ENCODE measurements around the gene MRE11.
"Not testable (repeated sequence)": the region's sequence is repeated elsewhere in the genome, so short reads cannot be mapped to it uniquely, and the experiment has no call there.

The MRE11 gene

GRCh38 chr11:94506513-94506912 is 12.9 kb upstream of the MRE11 start:
- not testable (repeated sequence) for H3K36me3 ChIP-seq (ENCODE audit: control insufficient read depth in 1 of 2, insufficient read depth in 2 of 2, low read length in 2 of 2); H3K9me3 ChIP-seq (ENCODE audit: control insufficient read depth in 1 of 2, low read length in 2 of 2); H3K27ac ChIP-seq (ENCODE audit: low read depth, low read length); H3K27me3 ChIP-seq (ENCODE audit: control insufficient read depth in 1 of 2, insufficient read depth in 2 of 2, low read length in 2 of 2); H3K4me1 ChIP-seq (ENCODE audit: control insufficient read depth in 1 of 2, insufficient read depth in 2 of 2, low read length in 2 of 2); H3K4me3 ChIP-seq (ENCODE audit: low read depth in 1 of 2, low read length in 2 of 2); H3K9ac ChIP-seq (ENCODE audit: low read depth in 1 of 2, low read length in 2 of 2)

- Histone ChIP-seq H3K36me3 (ENCODE audit: control insufficient read depth in 1 of 2, insufficient read depth in 2 of 2, low read length in 2 of 2) (peaks cover 0 to 11% of the 10 kb centered on the region in 2 donors), H3K27ac (ENCODE audit: low read depth, low read length) (no peak overlapping the region), H3K27me3 (ENCODE audit: control insufficient read depth in 1 of 2, insufficient read depth in 2 of 2, low read length in 2 of 2) (no peaks in the 10 kb centered on the region), H3K4me3 (ENCODE audit: low read depth in 1 of 2, low read length in 2 of 2) (no peak overlapping the region), H3K9ac (ENCODE audit: low read depth in 1 of 2, low read length in 2 of 2) (no peak overlapping the region), H3K9me3 (ENCODE audit: control insufficient read depth in 1 of 2, low read length in 2 of 2) (no peaks in the 10 kb centered on the region), H3K4me1 (ENCODE audit: control insufficient read depth in 1 of 2, insufficient read depth in 2 of 2, low read length in 2 of 2) (no peaks in the 10 kb centered on the region)
These were observed 11.1 kb upstream of the MRE11 start for GRCh38 chr11:94504689-94505293.

- Histone ChIP-seq H3K36me3 (ENCODE audit: control insufficient read depth in 1 of 2, insufficient read depth in 2 of 2, low read length in 2 of 2) (peaks cover 12 to 38% of the 10 kb centered on the region in 2 donors), H3K9me3 (ENCODE audit: control insufficient read depth in 1 of 2, low read length in 2 of 2) (no peaks in the 10 kb centered on the region), H3K4me1 (ENCODE audit: control insufficient read depth in 1 of 2, insufficient read depth in 2 of 2, low read length in 2 of 2) (no peaks in the 10 kb centered on the region), H3K9ac (ENCODE audit: low read depth in 1 of 2, low read length in 2 of 2) (no peak overlapping the region), H3K27ac (ENCODE audit: low read depth, low read length) (no peak overlapping the region), H3K4me3 (ENCODE audit: low read depth in 1 of 2, low read length in 2 of 2) (no peak overlapping the region), H3K27me3 (ENCODE audit: control insufficient read depth in 1 of 2, insufficient read depth in 2 of 2, low read length in 2 of 2) (no peaks in the 10 kb centered on the region)
These were observed 7.9 kb upstream of the MRE11 start for GRCh38 chr11:94501522-94501921.

- Histone ChIP-seq H3K4me3 (ENCODE audit: low read depth in 1 of 2, low read length in 2 of 2) (no peak overlapping the region), H3K36me3 (ENCODE audit: control insufficient read depth in 1 of 2, insufficient read depth in 2 of 2, low read length in 2 of 2) (peaks cover 12 to 38% of the 10 kb centered on the region in 2 donors), H3K4me1 (ENCODE audit: control insufficient read depth in 1 of 2, insufficient read depth in 2 of 2, low read length in 2 of 2) (peaks cover 0 to 4% of the 10 kb centered on the region in 2 donors), H3K9me3 (ENCODE audit: control insufficient read depth in 1 of 2, low read length in 2 of 2) (no peaks in the 10 kb centered on the region), H3K9ac (ENCODE audit: low read depth in 1 of 2, low read length in 2 of 2) (no peak overlapping the region), H3K27ac (ENCODE audit: low read depth, low read length) (no peak overlapping the region), H3K27me3 (ENCODE audit: control insufficient read depth in 1 of 2, insufficient read depth in 2 of 2, low read length in 2 of 2) (no peaks in the 10 kb centered on the region)
These were observed 6.5 kb upstream of the MRE11 start for GRCh38 chr11:94500181-94500580.

- Histone ChIP-seq H3K4me1 (ENCODE audit: control insufficient read depth in 1 of 2, insufficient read depth in 2 of 2, low read length in 2 of 2) (peaks cover 19% of the 10 kb centered on the region in 2 donors), H3K27ac (ENCODE audit: low read depth, low read length) (peak overlapping the region; percentile 27), H3K27me3 (ENCODE audit: control insufficient read depth in 1 of 2, insufficient read depth in 2 of 2, low read length in 2 of 2) (no peaks in the 10 kb centered on the region), H3K36me3 (ENCODE audit: control insufficient read depth in 1 of 2, insufficient read depth in 2 of 2, low read length in 2 of 2) (peaks cover 18 to 37% of the 10 kb centered on the region in 2 donors), H3K4me3 (ENCODE audit: low read depth in 1 of 2, low read length in 2 of 2) (peak overlapping the region; percentile 98 to 99), H3K9ac (ENCODE audit: low read depth in 1 of 2, low read length in 2 of 2) (peak overlapping the region; percentile 91), H3K9me3 (ENCODE audit: control insufficient read depth in 1 of 2, low read length in 2 of 2) (no peaks in the 10 kb centered on the region)
These were observed 559 bp upstream of the MRE11 start for GRCh38 chr11:94494126-94494680.

DNA sequence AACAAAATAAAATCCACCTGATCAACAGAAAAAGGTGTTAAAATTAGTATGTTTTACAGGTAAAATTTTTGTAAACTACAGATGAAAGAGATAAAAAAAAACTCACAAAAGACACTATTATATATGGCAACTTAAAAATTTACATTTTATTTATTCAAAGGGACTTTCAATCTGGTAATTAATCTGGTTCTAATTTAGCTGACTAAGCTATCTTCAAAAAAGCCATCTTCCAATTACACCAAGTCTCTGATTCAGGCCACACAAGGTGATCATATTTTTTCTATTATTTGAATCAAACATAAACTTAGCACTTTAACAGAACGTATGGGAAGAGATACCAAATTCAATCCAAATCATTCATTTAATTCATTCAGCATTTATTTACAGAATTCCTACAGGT is 7.6 kb downstream of the MRE11 start:
- Histone ChIP-seq H3K27me3 (ENCODE audit: control insufficient read depth in 1 of 2, insufficient read depth in 2 of 2, low read length in 2 of 2) (no peaks in the 10 kb centered on the region), H3K27ac (ENCODE audit: low read depth, low read length) (no peak overlapping the region), H3K9ac (ENCODE audit: low read depth in 1 of 2, low read length in 2 of 2) (no peak overlapping the region), H3K4me1 (ENCODE audit: control insufficient read depth in 1 of 2, insufficient read depth in 2 of 2, low read length in 2 of 2) (no peaks in the 10 kb centered on the region), H3K4me3 (ENCODE audit: low read depth in 1 of 2, low read length in 2 of 2) (no peak overlapping the region), H3K9me3 (ENCODE audit: control insufficient read depth in 1 of 2, low read length in 2 of 2) (no peaks in the 10 kb centered on the region), H3K36me3 (ENCODE audit: control insufficient read depth in 1 of 2, insufficient read depth in 2 of 2, low read length in 2 of 2) (peaks cover 18 to 58% of the 10 kb centered on the region in 2 donors)

DNA sequence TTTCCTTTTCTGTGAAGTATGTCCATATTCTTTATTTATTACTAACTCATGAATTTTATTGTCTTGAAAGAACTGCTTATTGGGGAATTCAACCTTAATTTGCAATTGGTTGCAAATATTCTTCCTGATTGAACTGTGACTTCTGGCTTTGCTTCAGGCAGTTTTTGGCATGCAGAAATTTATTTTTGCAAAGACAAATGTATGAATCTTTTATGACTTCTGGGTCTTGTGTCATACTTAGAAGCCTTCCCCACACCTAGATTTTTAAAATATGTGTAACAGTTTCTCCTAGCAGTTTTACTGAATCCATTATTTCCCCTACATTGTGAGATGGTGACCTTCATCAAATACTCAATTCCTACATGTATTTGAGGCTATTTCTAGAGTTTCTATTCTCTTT is 12.3 kb downstream of the MRE11 start:
- Histone ChIP-seq H3K27me3 (ENCODE audit: control insufficient read depth in 1 of 2, insufficient read depth in 2 of 2, low read length in 2 of 2) (no peaks in the 10 kb centered on the region), H3K4me3 (ENCODE audit: low read depth in 1 of 2, low read length in 2 of 2) (no peak overlapping the region), H3K36me3 (ENCODE audit: control insufficient read depth in 1 of 2, insufficient read depth in 2 of 2, low read length in 2 of 2) (peaks cover 7 to 36% of the 10 kb centered on the region in 2 donors), H3K27ac (ENCODE audit: low read depth, low read length) (no peak overlapping the region), H3K9me3 (ENCODE audit: control insufficient read depth in 1 of 2, low read length in 2 of 2) (no peaks in the 10 kb centered on the region), H3K9ac (ENCODE audit: low read depth in 1 of 2, low read length in 2 of 2) (no peak overlapping the region), H3K4me1 (ENCODE audit: control insufficient read depth in 1 of 2, insufficient read depth in 2 of 2, low read length in 2 of 2) (no peaks in the 10 kb centered on the region)

GRCh38 chr11:94477624-94478023 is 16.0 kb downstream of the MRE11 start:
- Histone ChIP-seq H3K9ac (ENCODE audit: low read depth in 1 of 2, low read length in 2 of 2) (no peak overlapping the region), H3K4me3 (ENCODE audit: low read depth in 1 of 2, low read length in 2 of 2) (no peak overlapping the region), H3K4me1 (ENCODE audit: control insufficient read depth in 1 of 2, insufficient read depth in 2 of 2, low read length in 2 of 2) (no peaks in the 10 kb centered on the region), H3K27ac (ENCODE audit: low read depth, low read length) (no peak overlapping the region), H3K27me3 (ENCODE audit: control insufficient read depth in 1 of 2, insufficient read depth in 2 of 2, low read length in 2 of 2) (no peaks in the 10 kb centered on the region), H3K9me3 (ENCODE audit: control insufficient read depth in 1 of 2, low read length in 2 of 2) (no peaks in the 10 kb centered on the region), H3K36me3 (ENCODE audit: control insufficient read depth in 1 of 2, insufficient read depth in 2 of 2, low read length in 2 of 2) (peaks cover 2 to 23% of the 10 kb centered on the region in 2 donors)

- Histone ChIP-seq H3K36me3 (ENCODE audit: control insufficient read depth in 1 of 2, insufficient read depth in 2 of 2, low read length in 2 of 2) (peaks cover 7 to 17% of the 10 kb centered on the region in 2 donors), H3K4me3 (ENCODE audit: low read depth in 1 of 2, low read length in 2 of 2) (no peak overlapping the region), H3K9me3 (ENCODE audit: control insufficient read depth in 1 of 2, low read length in 2 of 2) (no peaks in the 10 kb centered on the region), H3K9ac (ENCODE audit: low read depth in 1 of 2, low read length in 2 of 2) (no peak overlapping the region), H3K27me3 (ENCODE audit: control insufficient read depth in 1 of 2, insufficient read depth in 2 of 2, low read length in 2 of 2) (no peaks in the 10 kb centered on the region), H3K4me1 (ENCODE audit: control insufficient read depth in 1 of 2, insufficient read depth in 2 of 2, low read length in 2 of 2) (no peaks in the 10 kb centered on the region), H3K27ac (ENCODE audit: low read depth, low read length) (no peak overlapping the region)
These were observed 20.5 kb downstream of the MRE11 start for GRCh38 chr11:94472916-94473799.

DNA sequence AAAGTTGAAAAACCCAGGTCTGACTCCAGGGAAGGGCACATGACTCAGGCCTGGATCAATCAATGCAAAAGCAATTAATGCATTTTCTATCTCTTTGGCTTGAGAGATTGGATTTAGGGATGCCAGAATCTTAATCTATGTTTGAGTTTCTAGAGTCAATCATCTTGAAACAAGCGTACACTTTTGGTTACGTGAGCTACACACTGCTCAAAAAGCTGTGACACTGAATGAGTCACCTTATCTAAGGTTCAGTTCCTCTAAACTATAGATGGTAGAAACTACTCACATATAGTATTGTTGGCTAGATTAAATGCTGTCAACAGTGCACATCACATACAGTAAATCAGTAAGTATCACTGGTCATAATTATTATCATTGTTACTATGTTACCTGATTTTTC is 24.2 kb downstream of the MRE11 start:
- Histone ChIP-seq H3K36me3 (ENCODE audit: control insufficient read depth in 1 of 2, insufficient read depth in 2 of 2, low read length in 2 of 2) (peaks cover 7 to 32% of the 10 kb centered on the region in 2 donors), H3K27ac (ENCODE audit: low read depth, low read length) (no peak overlapping the region), H3K4me1 (ENCODE audit: control insufficient read depth in 1 of 2, insufficient read depth in 2 of 2, low read length in 2 of 2) (no peaks in the 10 kb centered on the region), H3K9me3 (ENCODE audit: control insufficient read depth in 1 of 2, low read length in 2 of 2) (no peaks in the 10 kb centered on the region), H3K4me3 (ENCODE audit: low read depth in 1 of 2, low read length in 2 of 2) (no peak overlapping the region), H3K27me3 (ENCODE audit: control insufficient read depth in 1 of 2, insufficient read depth in 2 of 2, low read length in 2 of 2) (no peaks in the 10 kb centered on the region), H3K9ac (ENCODE audit: low read depth in 1 of 2, low read length in 2 of 2) (no peak overlapping the region)
